ENCODE measurements around the gene KRT76.

GRCh38 chr12:52741375-52742195, 35.6 kb downstream of the KRT76 start:
- TF ChIP-seq CTCF (conservative IDR thresholded peaks at IDR 0.05; ENCODE audit: low read depth, low read length) (no peak), EZH2 (IDR thresholded peaks at IDR 0.05; ENCODE audit: low read length, unreplicated experiment) (no peak)

Data from PC-3 (cell line).